ENCODE measurements around the gene RSPH1.

DNA sequence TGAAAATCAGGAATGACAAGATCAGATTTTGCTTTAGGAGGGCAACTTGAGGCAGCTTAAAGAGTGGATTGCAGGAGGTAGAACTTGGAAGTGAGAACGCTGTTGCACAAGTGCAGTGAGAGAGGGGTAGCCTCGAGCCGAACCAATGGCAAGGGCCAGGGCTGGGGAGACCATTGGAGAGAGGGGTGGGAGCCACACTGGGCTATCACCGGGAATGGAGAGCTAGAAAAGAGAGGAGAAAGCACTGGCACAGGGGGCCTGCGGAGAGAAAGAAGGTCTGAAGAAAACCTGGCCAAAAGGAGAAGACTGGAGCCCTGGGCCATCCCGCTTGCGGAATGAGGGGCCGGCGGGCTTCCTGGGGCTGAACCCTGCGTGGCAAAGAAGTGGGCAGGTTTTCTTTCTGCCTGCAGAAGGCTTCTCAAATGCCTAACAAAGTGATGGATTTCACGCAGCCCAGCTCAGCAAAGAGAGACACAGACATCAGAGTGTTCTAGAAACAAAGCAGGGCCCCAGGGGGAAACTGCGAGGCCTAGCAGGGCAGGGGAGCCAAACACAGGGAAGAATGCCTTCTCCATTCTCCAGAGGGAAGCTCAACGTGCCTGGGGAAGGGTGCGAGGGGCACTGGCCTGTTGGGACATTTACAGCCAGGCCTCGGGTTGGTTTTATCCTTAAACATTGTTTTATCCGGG lies 16.5 kb upstream of the RSPH1 start:
- TF ChIP-seq, protein P1, sequence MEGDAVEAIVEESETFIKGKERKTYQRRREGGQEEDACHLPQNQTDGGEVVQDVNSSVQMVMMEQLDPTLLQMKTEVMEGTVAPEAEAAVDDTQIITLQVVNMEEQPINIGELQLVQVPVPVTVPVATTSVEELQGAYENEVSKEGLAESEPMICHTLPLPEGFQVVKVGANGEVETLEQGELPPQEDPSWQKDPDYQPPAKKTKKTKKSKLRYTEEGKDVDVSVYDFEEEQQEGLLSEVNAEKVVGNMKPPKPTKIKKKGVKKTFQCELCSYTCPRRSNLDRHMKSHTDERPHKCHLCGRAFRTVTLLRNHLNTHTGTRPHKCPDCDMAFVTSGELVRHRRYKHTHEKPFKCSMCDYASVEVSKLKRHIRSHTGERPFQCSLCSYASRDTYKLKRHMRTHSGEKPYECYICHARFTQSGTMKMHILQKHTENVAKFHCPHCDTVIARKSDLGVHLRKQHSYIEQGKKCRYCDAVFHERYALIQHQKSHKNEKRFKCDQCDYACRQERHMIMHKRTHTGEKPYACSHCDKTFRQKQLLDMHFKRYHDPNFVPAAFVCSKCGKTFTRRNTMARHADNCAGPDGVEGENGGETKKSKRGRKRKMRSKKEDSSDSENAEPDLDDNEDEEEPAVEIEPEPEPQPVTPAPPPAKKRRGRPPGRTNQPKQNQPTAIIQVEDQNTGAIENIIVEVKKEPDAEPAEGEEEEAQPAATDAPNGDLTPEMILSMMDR (IDR thresholded peaks at IDR 0.05) = no peak
- TF ChIP-seq POLR2A (IDR thresholded peaks at IDR 0.05) = no peak
